K562 (cell line): ENCODE results near the gene PLXNA2. TPM values are rescaled to one million over a fixed set of nuclear protein-coding genes. Genes with fewer than 3 reads are reported as not detected.

Source experiments
- BCOR ChIP-seq: fragments of 450-650 bp; IDR thresholded peaks from 2 replicates; pipeline ENCODE4 v1.6.1; 2016
- BHLHE40 ChIP-seq: IDR thresholded peaks from 2 replicates; pipeline ENCODE4 v1.6.1; 2011; ENCODE audit warnings: low read length, improper control_type of control experiment
- CBFA2T3 ChIP-seq: fragments of 450-650 bp; IDR thresholded peaks from 2 replicates; pipeline ENCODE4 v1.6.1; 2017
- CHD2 ChIP-seq: IDR thresholded peaks from 2 replicates; pipeline ENCODE4 v1.6.1; 2011; ENCODE audit warnings: low read depth, low read length
- EP400 ChIP-seq: fragments of 450-650 bp; IDR thresholded peaks from 2 replicates; pipeline ENCODE4 v1.6.1; 2017; ENCODE audit warnings: antibody characterized with exemption, mild to moderate bottlenecking, moderate library complexity
- KAT2B ChIP-seq: IDR thresholded peaks from one replicate; pipeline ENCODE4 v1.6.1; 2012; ENCODE audit warnings: low read depth, mild to moderate bottlenecking, control low read depth, inconsistent platforms, low read length, moderate library complexity
- KLF16 ChIP-seq: IDR thresholded peaks from 2 replicates; pipeline ENCODE4 v1.6.1; 2016; ENCODE audit warnings: antibody characterized with exemption
- MTA3 ChIP-seq: fragments of 450-650 bp; formaldehyde crosslinking; IDR thresholded peaks from 2 replicates; pipeline ENCODE4 v1.6.1; 2017; ENCODE audit warnings: mild to moderate bottlenecking, borderline replicate concordance
- NR2C2 ChIP-seq, 2 experiments: fragments of 200-800 bp in 1 of 2; sonication (Bioruptor generic) in 1 of 2; sonication (generic) in 1 of 2; formaldehyde crosslinking in 1 of 2; IDR thresholded peaks; 2 replicates each; pipeline versions ENCODE4 v1.6.1 to v1.8.0; 2016 to 2022; ENCODE audit warnings: mild to moderate bottlenecking in 1 of 2, missing compliant biosample characterization in 1 of 2, missing genetic modification characterization in 1 of 2, missing genetic modification reagents in 1 of 2
- PBX2 ChIP-seq, 2 experiments: IDR thresholded peaks in 1 of 2; conservative IDR thresholded peaks in 1 of 2; 2 replicates each; pipeline ENCODE4 v1.6.1; 2016; ENCODE audit warnings: low read depth in 2 of 2, mild to moderate bottlenecking in 1 of 2, missing compliant biosample characterization in 1 of 2, missing genetic modification characterization in 1 of 2, moderate library complexity in 1 of 2
- PML ChIP-seq: IDR thresholded peaks from 2 replicates; pipeline ENCODE4 v1.6.1; 2012; ENCODE audit warnings: low read length, inconsistent platforms
- TSC22D4 ChIP-seq: fragments of 450-650 bp; IDR thresholded peaks from 2 replicates; pipeline ENCODE4 v1.6.1; 2016; ENCODE audit warnings: missing genetic modification characterization, missing biosample characterization, control low read depth
- UBTF ChIP-seq, 2 experiments: IDR thresholded peaks; 2 replicates each; pipeline ENCODE4 v1.6.1; 2012; ENCODE audit warnings: improper control_type of control experiment in 2 of 2, low read depth in 2 of 2, low read length in 2 of 2, borderline replicate concordance in 1 of 2
- ZNF280A ChIP-seq: fragments of 450-650 bp; IDR thresholded peaks from 2 replicates; pipeline ENCODE4 v1.6.1; 2018; ENCODE audit warnings: mild to moderate bottlenecking, low read depth; ENCODE audit not compliant: partially characterized antibody
- ZNF584 ChIP-seq: fragments of 200-800 bp; sonication (Bioruptor generic); IDR thresholded peaks from 2 replicates; pipeline ENCODE4 v1.6.1; 2016; ENCODE audit warnings: low read depth, mild to moderate bottlenecking, missing genetic modification characterization, missing compliant biosample characterization
- polyA plus RNA-seq, 8 experiments: library from polyadenylated mRNA; depleted of rRNA in 4 of 8; stranded (reverse) in 5 of 8; unstranded in 3 of 8; fragments of >200 nt; fragmentation: Nextera tagmentation in 2 of 8; fragmentation: Illumina TruSeq in 1 of 8; extraction: Ambion mirVana in 2 of 8; extraction: Trizol in 1 of 8; gene quantifications; 2 replicates each; pipeline versions ENCODE4 v1.2.1 to v1.2.3, GENCODE V29; 2011 to 2014; ENCODE audit warnings: inconsistent platforms in 1 of 8, missing spikeins in 1 of 8
- total RNA-seq, 7 experiments: library from RNA; depleted of rRNA in 6 of 7; stranded (reverse); fragments of >200 nt in 6 of 7; fragmentation: Illumina TruSeq in 2 of 7; extraction: Trizol in 2 of 7; gene quantifications; 2 replicates each; pipeline versions ENCODE4 v1.2.1 to v1.2.3, GENCODE V29; 2011 to 2021; ENCODE audit warnings: low replicate concordance in 1 of 7
- TF ChIP-seq, protein P1 (sequence below), 2 experiments: fragments of 450-650 bp; conservative IDR thresholded peaks; 2 replicates each; pipeline ENCODE4 v1.6.1; 2017; ENCODE audit warnings: mild to moderate bottlenecking in 2 of 2, moderate library complexity in 2 of 2

Gene PLXNA2
- total and polyA plus RNA-seq, 9 of the 15 experiments (the other 6 are each of a cell fraction or from before 2014, with no cell fraction given), result 0.01 to 1.3 (median 0.32) TPM

GRCh38 chr1:208036918-208037766, 207.0 kb downstream of the PLXNA2 start (continued):
- TF ChIP-seq, protein P1, sequence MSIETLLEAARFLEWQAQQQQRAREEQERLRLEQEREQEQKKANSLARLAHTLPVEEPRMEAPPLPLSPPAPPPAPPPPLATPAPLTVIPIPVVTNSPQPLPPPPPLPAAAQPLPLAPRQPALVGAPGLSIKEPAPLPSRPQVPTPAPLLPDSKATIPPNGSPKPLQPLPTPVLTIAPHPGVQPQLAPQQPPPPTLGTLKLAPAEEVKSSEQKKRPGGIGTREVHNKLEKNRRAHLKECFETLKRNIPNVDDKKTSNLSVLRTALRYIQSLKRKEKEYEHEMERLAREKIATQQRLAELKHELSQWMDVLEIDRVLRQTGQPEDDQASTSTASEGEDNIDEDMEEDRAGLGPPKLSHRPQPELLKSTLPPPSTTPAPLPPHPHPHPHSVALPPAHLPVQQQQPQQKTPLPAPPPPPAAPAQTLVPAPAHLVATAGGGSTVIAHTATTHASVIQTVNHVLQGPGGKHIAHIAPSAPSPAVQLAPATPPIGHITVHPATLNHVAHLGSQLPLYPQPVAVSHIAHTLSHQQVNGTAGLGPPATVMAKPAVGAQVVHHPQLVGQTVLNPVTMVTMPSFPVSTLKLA (conservative IDR thresholded peaks at IDR 0.05), result 0 out of 4 replicates have a peak, but pooled peaks of 1 of the 2 experiments have one; percentile 14
- TF ChIP-seq NR2C2 (CRISPR knock-in tag; IDR thresholded peaks at IDR 0.05), result no peak
- no peak for TF ChIP-seq NR2C2 (tag; IDR thresholded peaks at IDR 0.05)
- TF ChIP-seq CHD2, result no peak
- TF ChIP-seq PBX2 (CRISPR knock-in tag; IDR thresholded peaks at IDR 0.05; ENCODE audit: low read depth), result no peak
- peak; percentile 62; the same call in 1 of the 2 replicates for TF ChIP-seq PBX2 (tag; conservative IDR thresholded peaks at IDR 0.05; ENCODE audit: low read depth)
- no peak for TF ChIP-seq ZNF584 (CRISPR knock-in tag)
- no peak for TF ChIP-seq MTA3
- TF ChIP-seq CBFA2T3, result peak; percentile 89
- TF ChIP-seq KAT2B, result no peak
- TF ChIP-seq EP400, result no peak
- TF ChIP-seq PML, result peak; percentile 88
- no peak for TF ChIP-seq TSC22D4 (tag)
- TF ChIP-seq UBTF (IDR thresholded peaks at IDR 0.05; ENCODE audit: borderline replicate concordance in 1 of 2, low read depth in 2 of 2, low read length in 2 of 2), result no peak
- 0 out of 2 replicates have a peak, but pooled peaks have one; percentile 28 for TF ChIP-seq BCOR
- TF ChIP-seq BHLHE40, result peak; percentile 86
- TF ChIP-seq KLF16, result peak; percentile 69; the same call in 1 of the 2 replicates
- no peak for TF ChIP-seq ZNF280A
